GF-D8 (cell line): ENCODE measurements around the gene RDH13.
A peak's percentile ranks its signal among the peaks of the same experiment; 100 is the strongest.
"Not testable (repeated sequence)": the region's sequence is repeated elsewhere in the genome, so short reads cannot be mapped to it uniquely, and the experiment has no call there.

ENCODE experiments used
- DNase-seq: peaks from one replicate; lab custom pipeline; 2025; lab: John Stamatoyannopoulos, UW

Gene RDH13

GRCh38 chr19:55077106-55077505 is 14.2 kb upstream of the RDH13 start:
- DNase-seq: no peak

- no peak for DNase-seq
These were observed 13.4 kb upstream of the RDH13 start for GRCh38 chr19:55076321-55076720.

- peak; percentile 4 for DNase-seq
These were observed 12.5 kb upstream of the RDH13 start, which contains the start of gene EPS8L1 for GRCh38 chr19:55075371-55075998. EPS8L1 (plus strand) TSS chr19:55075869; CDS start chr19:55076445, 576 bp downstream.

GRCh38 chr19:55071913-55072312 is 9.0 kb upstream of the RDH13 start:
- no peak for DNase-seq

- DNase-seq: no peak
These were observed 8.2 kb upstream of the RDH13 start for GRCh38 chr19:55071129-55071502.

- DNase-seq: no peak
These were observed 7.6 kb upstream of the RDH13 start for GRCh38 chr19:55070466-55071128.

GRCh38 chr19:55069865-55070197 is 6.9 kb upstream of the RDH13 start:
- no peak for DNase-seq

- no peak for DNase-seq
These were observed 6.3 kb upstream of the RDH13 start for GRCh38 chr19:55068950-55069864.

- no peak for DNase-seq
These were observed 4.9 kb upstream of the RDH13 start for GRCh38 chr19:55067869-55068268.

GRCh38 chr19:55066107-55066709 is 3.3 kb upstream of the RDH13 start:
- no peak for DNase-seq

- DNase-seq: not testable (repeated sequence)
These were observed 2.6 kb upstream of the RDH13 start for GRCh38 chr19:55065516-55065915.

GRCh38 chr19:55063492-55063843 is 520 bp upstream of the RDH13 start:
- no peak for DNase-seq

GRCh38 chr19:55060287-55060686 is 2.7 kb downstream of the RDH13 start:
- DNase-seq: not testable (repeated sequence)

GRCh38 chr19:55058781-55059610 is 4.0 kb downstream of the RDH13 start:
- DNase-seq: no peak

- DNase-seq: no peak
These were observed 6.1 kb downstream of the RDH13 start for GRCh38 chr19:55056827-55057226.

GRCh38 chr19:55053735-55054134 is 9.2 kb downstream of the RDH13 start:
- no peak for DNase-seq

GRCh38 chr19:55050749-55051532 is 12.0 kb downstream of the RDH13 start:
- DNase-seq: no peak

GRCh38 chr19:55048446-55048845 is 14.5 kb downstream of the RDH13 start:
- DNase-seq: no peak

GRCh38 chr19:55047951-55048350 is 15.0 kb downstream of the RDH13 start:
- DNase-seq: no peak

GRCh38 chr19:55046975-55047622 is 15.8 kb downstream of the RDH13 start:
- DNase-seq: no peak
